ES-I3 (cell line): Measurements from ENCODE around the gene HSH2D.
A peak's percentile ranks its signal among the peaks of the same experiment; 100 is the strongest.
"Not testable (repeated sequence)": the region's sequence is repeated elsewhere in the genome, so short reads cannot be mapped to it uniquely, and the experiment has no call there.

Source experiments
- H3K36me3 ChIP-seq: 2 replicates; pipeline ENCODE4 v1.6.1; 2013; ENCODE audit warnings: mild to moderate bottlenecking, low read length, control low read depth, moderate library complexity; ENCODE audit not compliant: insufficient read depth
- H3K4me1 ChIP-seq: 2 replicates; pipeline ENCODE4 v1.6.1; 2013; ENCODE audit warnings: mild to moderate bottlenecking, control low read depth, low read length; ENCODE audit not compliant: insufficient read depth
- H3K9ac ChIP-seq: 2 replicates; pipeline ENCODE4 v1.6.1; 2013; ENCODE audit warnings: low read depth, mild to moderate bottlenecking, low read length, moderate library complexity
- H3K9me3 ChIP-seq: 2 replicates; pipeline ENCODE4 v1.6.1; 2013; ENCODE audit warnings: mild to moderate bottlenecking, low read length, moderate library complexity; ENCODE audit not compliant: control insufficient read depth, insufficient read depth

HSH2D gene

DNA sequence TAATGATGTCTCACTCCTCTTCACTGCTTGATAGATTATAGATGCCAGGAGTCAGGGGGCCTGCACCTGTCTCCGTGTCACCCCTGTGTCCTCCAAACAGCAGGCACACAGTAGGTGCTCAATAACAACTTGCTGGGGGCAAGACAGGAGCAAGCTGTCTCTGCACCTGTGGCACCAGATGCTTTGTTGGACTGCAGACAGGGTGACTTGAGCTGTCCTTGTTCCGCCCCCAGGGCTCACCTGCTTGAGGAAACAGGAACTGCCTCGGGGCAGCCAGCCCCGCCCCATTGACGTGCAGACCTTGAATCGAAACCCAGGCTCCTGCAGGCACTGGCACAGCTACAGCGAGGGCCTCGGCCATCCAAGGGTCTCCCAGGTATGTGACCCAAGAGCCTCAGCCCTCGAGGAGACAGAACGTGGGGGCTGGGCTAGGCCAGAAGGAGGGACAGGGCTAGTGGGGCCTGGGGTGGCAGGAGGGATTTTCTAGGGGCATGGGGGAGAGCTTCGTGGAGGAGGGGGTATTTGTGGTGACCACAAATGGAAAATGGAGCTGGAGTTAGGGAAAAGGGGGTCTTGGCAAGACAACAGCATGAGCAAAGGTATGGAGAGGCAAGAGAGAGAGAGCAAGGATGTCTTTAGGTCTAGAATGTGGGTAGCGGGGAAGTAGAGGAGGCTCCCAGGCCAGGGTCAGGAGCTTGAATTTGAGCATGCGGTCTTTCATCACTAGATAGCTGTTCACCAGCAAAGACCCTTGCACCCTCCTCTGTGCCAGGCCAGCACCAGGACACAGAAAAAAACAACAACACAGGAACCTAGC lies at the start of gene HSH2D:
Gene HSH2D, plus strand, starts transcription at position 287 of the 817 bp plus-strand sequence. CDS start 5,066 bp downstream, outside the sequence.
- Histone ChIP-seq H3K9ac (no peak within 1 kb of the TSS), H3K4me1 (peaks cover 2% of the 10 kb centered on the region; the same call in 1 of the 2 replicates), H3K36me3 (no peaks in the 10 kb centered on the region), H3K9me3 (no peaks in the 10 kb centered on the region)

DNA sequence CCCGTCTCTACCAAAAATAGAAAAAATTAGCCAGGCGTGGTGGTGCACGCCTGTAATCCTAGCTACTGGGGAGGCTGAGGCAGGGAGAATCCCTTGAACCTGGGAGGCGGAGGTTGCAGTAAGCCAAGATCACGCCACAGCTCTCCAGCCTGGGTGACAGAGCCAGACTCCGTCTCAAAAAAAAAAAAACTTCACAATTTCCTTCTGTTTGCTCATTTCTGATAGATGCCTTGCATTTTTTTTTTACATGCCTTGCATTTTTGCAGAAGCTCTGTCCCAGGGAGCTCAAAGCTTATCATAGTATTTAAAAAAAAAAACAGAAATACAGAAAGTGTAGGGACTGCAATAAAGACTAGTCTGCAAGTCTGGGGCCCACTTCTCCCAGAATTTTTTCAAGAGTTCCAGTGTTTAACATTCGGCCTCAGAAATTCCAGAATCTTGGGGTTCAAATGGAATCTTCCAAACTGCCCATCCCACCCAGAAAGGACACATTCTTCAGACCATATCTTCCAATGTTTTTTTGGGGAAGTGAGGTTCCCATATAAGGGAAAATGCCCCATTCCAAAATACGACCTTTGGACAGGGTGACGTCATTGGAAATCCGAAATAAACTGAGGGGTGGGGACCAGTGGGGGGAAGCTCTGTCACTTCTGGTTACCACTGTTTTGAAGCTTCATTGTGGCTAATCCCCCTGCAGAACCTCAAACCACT lies 49.0 kb upstream of the HSH2D start:
- Histone ChIP-seq H3K9me3 (no peaks in the 10 kb centered on the region), H3K4me1 (no peaks in the 10 kb centered on the region), H3K36me3 (peaks cover 64% of the 10 kb centered on the region), H3K9ac (no peak overlapping the region)

- no peak overlapping the region for H3K9ac ChIP-seq
- H3K9me3 ChIP-seq = no peaks in the 10 kb centered on the region
- H3K4me1 ChIP-seq = no peaks in the 10 kb centered on the region
- peaks cover 64% of the 10 kb centered on the region for H3K36me3 ChIP-seq
Measured at GRCh38 chr19:16095071-16095571, 48.4 kb upstream of the HSH2D start.

GRCh38 chr19:16096280-16096855 lies 47.1 kb upstream of the HSH2D start:
- Histone ChIP-seq H3K36me3 (peaks cover 61% of the 10 kb centered on the region), H3K9me3 (no peaks in the 10 kb centered on the region)

GRCh38 chr19:16098416-16098768 lies 45.1 kb upstream of the HSH2D start:
- no peaks in the 10 kb centered on the region for H3K9me3 ChIP-seq
- H3K9ac ChIP-seq = no peak overlapping the region
- peaks cover 47% of the 10 kb centered on the region for H3K36me3 ChIP-seq
- no peaks in the 10 kb centered on the region for H3K4me1 ChIP-seq

More at GRCh38 chr19:16096280-16096855, 47.1 kb upstream of the HSH2D start:
- Histone ChIP-seq H3K9ac (no peak overlapping the region), H3K4me1 (no peaks in the 10 kb centered on the region)

- Histone ChIP-seq H3K4me1 (no peaks in the 10 kb centered on the region), H3K9me3 (no peaks in the 10 kb centered on the region), H3K9ac (no peak overlapping the region), H3K36me3 (peaks cover 45% of the 10 kb centered on the region)
Measured at GRCh38 chr19:16098821-16099220, 44.7 kb upstream of the HSH2D start.

DNA sequence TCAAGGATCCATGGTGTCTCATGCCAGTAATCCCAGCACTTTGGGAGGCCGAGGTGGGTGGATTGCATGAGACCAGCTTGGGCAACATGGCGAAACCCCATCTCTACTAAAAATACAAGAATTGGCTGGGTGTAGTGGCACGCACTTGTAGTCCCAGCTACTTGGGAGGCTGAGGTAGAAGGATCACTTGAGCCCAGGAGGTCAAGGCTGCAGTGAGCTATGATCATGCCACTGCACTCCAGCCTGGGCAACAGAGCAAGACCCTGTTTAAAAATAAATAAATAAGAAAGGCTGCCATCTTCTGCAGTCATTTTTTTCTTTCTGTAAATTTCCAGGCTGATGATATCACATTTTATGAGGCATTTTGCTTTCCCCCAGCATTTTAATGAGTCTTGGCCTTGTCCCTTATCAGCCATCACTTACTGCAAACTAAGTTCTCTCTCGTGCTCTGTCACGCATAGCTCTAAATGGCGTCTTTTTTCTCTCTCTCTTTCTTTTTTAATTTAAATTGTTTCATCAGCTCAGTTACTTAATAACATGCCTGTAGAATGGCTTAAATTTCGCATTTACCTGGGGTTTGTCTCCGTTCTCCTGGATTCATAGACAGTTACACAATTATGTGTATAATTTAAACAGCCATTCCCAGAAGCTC lies 44.0 kb upstream of the HSH2D start:
- H3K4me1 ChIP-seq, H3K9me3 ChIP-seq, H3K9ac ChIP-seq: not testable (repeated sequence)
- H3K36me3 ChIP-seq = peaks cover 45% of the 10 kb centered on the region

DNA sequence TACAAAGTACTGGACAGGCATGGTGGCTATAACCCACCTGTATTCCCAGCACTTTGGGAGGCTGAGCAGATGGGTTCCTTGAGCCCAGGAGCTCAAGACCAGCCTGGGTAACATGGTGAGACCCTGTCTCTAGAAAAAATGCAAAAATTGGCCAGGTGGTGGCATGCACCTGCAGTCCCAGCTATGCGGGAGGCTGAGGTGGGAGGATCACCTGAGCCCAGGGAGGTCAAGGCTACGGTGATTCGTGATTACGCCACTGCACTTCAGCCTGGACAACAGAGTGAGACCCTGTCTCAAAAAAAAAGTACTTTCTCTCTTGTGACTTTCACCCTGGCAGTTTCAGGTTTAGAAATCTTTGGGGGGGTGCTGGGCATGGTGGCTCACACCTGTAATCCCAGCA lies 43.0 kb upstream of the HSH2D start:
- Histone ChIP-seq H3K9ac (no peak overlapping the region), H3K9me3 (no peaks in the 10 kb centered on the region), H3K4me1 (no peaks in the 10 kb centered on the region), H3K36me3 (peaks cover 34% of the 10 kb centered on the region)

- peaks cover 14% of the 10 kb centered on the region; the same call in 1 of the 2 replicates for H3K4me1 ChIP-seq
- H3K36me3 ChIP-seq = peaks cover 10% of the 10 kb centered on the region
- no peak overlapping the region for H3K9ac ChIP-seq
- H3K9me3 ChIP-seq = no peaks in the 10 kb centered on the region
Measured at GRCh38 chr19:16104722-16105121, 38.8 kb upstream of the HSH2D start.

- no peaks in the 10 kb centered on the region for H3K9me3 ChIP-seq
- H3K4me1 ChIP-seq = peaks cover 14% of the 10 kb centered on the region; the same call in 1 of the 2 replicates
- no peaks in the 10 kb centered on the region; the same call in none of the 2 replicates for H3K36me3 ChIP-seq
- no peak overlapping the region for H3K9ac ChIP-seq
Measured at GRCh38 chr19:16106121-16106520, 37.4 kb upstream of the HSH2D start.

DNA sequence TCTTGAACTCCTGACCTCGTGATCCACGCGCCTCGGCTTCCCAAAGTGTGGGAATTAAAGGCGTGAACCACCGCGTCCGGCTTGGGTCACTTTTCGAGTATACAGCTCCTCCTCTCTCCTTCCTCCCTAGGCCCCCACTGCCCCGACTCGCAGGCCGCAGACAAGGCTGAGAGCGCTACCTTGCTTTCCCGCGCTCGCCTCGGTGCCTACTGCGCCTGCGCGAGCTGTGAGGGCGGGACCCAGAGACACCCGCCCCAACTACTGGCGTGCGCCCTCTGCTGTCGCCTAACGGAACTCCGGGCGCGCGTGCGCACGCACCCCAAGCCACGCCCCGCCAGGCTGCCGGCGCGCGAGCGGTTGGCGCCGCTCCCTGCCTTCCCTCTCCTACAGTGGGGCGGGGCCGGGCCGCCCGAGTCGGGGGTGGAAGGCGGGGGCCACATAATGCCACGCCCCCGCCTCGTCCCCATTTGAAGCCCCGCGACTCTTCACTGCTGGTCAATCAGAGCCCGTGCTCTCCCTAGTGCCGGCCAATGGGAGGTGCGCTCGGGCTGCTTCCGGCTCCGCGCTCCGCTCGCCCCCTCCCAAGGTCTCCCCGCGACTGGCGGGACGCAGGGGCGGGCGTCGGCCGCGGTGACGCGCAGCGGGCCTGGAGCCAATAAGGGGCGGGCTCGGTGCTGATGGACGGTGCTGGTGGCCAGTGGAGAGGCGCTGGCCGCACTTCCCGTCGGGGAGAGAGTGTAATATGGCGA lies 32.2 kb upstream of the HSH2D start, which contains the start of gene RAB8A:
Gene RAB8A, plus strand, starts transcription at position 730 of the 749 bp plus-strand sequence. Its CDS starts 13 bp downstream, at position 743.
- no peaks in the 10 kb centered on the region for H3K36me3 ChIP-seq
- H3K4me1 ChIP-seq = peaks cover 12% of the 10 kb centered on the region; the same call in 1 of the 2 replicates
- peak within 1 kb of the TSS; percentile 81 for H3K9ac ChIP-seq
- H3K9me3 ChIP-seq = no peaks in the 10 kb centered on the region

GRCh38 chr19:16111909-16112752 lies 31.4 kb upstream of the HSH2D start:
- Histone ChIP-seq H3K9ac (peak overlapping the region; percentile 81), H3K4me1 (peaks cover 7% of the 10 kb centered on the region; the same call in 1 of the 2 replicates), H3K9me3 (no peaks in the 10 kb centered on the region), H3K36me3 (no peaks in the 10 kb centered on the region)

DNA sequence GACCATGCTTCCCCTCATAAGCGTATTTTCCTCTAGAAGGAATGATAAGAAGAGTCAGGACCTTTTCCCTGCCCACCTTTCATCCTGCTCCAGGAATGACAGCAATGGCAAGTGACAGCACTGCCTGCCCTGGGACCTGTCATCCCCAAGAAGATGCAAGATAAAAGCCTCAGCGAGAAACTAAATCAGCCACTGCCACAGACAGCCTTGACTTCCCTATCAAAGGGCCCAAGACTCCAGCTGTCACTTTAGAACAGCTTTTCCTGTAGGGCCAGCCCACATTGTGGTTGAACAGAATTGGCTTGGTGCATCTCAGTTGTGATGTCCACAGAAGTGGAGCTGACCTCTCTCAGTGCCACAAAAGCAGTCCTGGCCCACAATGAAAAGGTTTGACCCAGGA lies 30.7 kb upstream of the HSH2D start:
- peak overlapping the region; percentile 81; the same call in 1 of the 2 replicates for H3K9ac ChIP-seq
- H3K4me1 ChIP-seq = 0 out of 2 replicates have a peak, but pooled peaks cover 3% of the 10 kb centered on the region
- H3K36me3 ChIP-seq = no peaks in the 10 kb centered on the region
- H3K9me3 ChIP-seq = no peaks in the 10 kb centered on the region
